SK-N-SH treated with all-trans-retinoic acid at 6 μM for 48 hours (cell line): ENCODE results near the gene MSANTD3.

Experiments
- CREB5 ChIP-seq: fragments of 250-450 bp; sonication (Bioruptor Pico); IDR thresholded peaks from 2 replicates; pipeline ENCODE4 v1.5.1; 2020; ENCODE audit warnings: low read depth, mild to moderate bottlenecking, moderate library complexity
- ESRRG ChIP-seq: fragments of 250-450 bp; sonication (Bioruptor Pico); IDR thresholded peaks from 2 replicates; pipeline ENCODE4 v1.6.1; 2021; ENCODE audit warnings: mild to moderate bottlenecking
- GLIS3 ChIP-seq: fragments of 250-450 bp; sonication (Bioruptor Pico); IDR thresholded peaks from 2 replicates; pipeline ENCODE4 v1.5.0; 2020; ENCODE audit warnings: mild to moderate bottlenecking, moderate library complexity
- PATZ1 ChIP-seq: fragments of 250-450 bp; sonication (Bioruptor Pico); IDR thresholded peaks from 2 replicates; pipeline ENCODE4 v1.8.0; 2020; ENCODE audit warnings: mild to moderate bottlenecking, moderate library complexity, borderline replicate concordance
- PPARA ChIP-seq: fragments of 250-450 bp; sonication (Bioruptor Pico); IDR thresholded peaks from 2 replicates; pipeline ENCODE4 v1.5.0; 2020; ENCODE audit warnings: mild to moderate bottlenecking, borderline replicate concordance
- RARB ChIP-seq: fragments of 250-450 bp; sonication (Bioruptor Pico); IDR thresholded peaks from 2 replicates; pipeline ENCODE4 v1.8.0; 2021; ENCODE audit warnings: mild to moderate bottlenecking, moderate library complexity
- SNAI2 ChIP-seq: fragments of 250-450 bp; sonication (Bioruptor Pico); IDR thresholded peaks from 2 replicates; pipeline ENCODE4 v1.5.0; 2020; ENCODE audit warnings: mild to moderate bottlenecking, moderate library complexity
- TSHZ2 ChIP-seq: fragments of 250-450 bp; sonication (Bioruptor Pico); IDR thresholded peaks from 2 replicates; pipeline ENCODE4 v1.5.0; 2020; ENCODE audit warnings: mild to moderate bottlenecking, moderate library complexity
- ZC3H10 ChIP-seq: fragments of 250-450 bp; sonication (Bioruptor Pico); IDR thresholded peaks from 2 replicates; pipeline ENCODE4 v1.5.1; 2021; ENCODE audit warnings: mild to moderate bottlenecking, moderate library complexity
- ZFP3 ChIP-seq: fragments of 250-450 bp; sonication (Bioruptor Pico); IDR thresholded peaks from 2 replicates; pipeline ENCODE4 v1.5.0; 2020; ENCODE audit warnings: mild to moderate bottlenecking, moderate library complexity
- ZNF8 ChIP-seq: fragments of 450-650 bp; formaldehyde crosslinking; IDR thresholded peaks from 2 replicates; pipeline ENCODE4 v1.5.0; 2020; ENCODE audit warnings: mild to moderate bottlenecking, moderate library complexity

GRCh38 chr9:100489836-100490235 lies 62.9 kb downstream of the MSANTD3 start:
- no peak for TF ChIP-seq RARB
- TF ChIP-seq ZFP3: no peak
- TF ChIP-seq PATZ1: no peak
- TF ChIP-seq ESRRG (CRISPR knock-in tag): no peak
- TF ChIP-seq CREB5: no peak
- TF ChIP-seq ZNF8 (CRISPR knock-in tag): no peak
- no peak for TF ChIP-seq SNAI2 (CRISPR knock-in tag)
- no peak for TF ChIP-seq TSHZ2 (CRISPR knock-in tag)
- no peak for TF ChIP-seq PPARA
- TF ChIP-seq GLIS3 (CRISPR knock-in tag): no peak
- TF ChIP-seq ZC3H10 (CRISPR knock-in tag): no peak
